Fibroblast of skin of left biceps (primary cell): ENCODE results near the gene TACR1.
"Not testable (repeated sequence)": the region's sequence is repeated elsewhere in the genome, so short reads cannot be mapped to it uniquely, and the experiment has no call there.

Source experiments
- DNase-seq, 2 experiments: peaks; one replicate each; pipeline ENCODE4 v3.0.0-alpha.2; 2013; ENCODE audit warnings: low read depth in 2 of 2

TACR1 gene

GRCh38 chr2:75199428-75200011, at the start of gene TACR1:
Gene TACR1, minus strand, starts transcription at chr2:75199520. Its CDS starts 586 bp downstream, at chr2:75198934.
- DNase-seq: peak; percentile 20 to 31

- DNase-seq: not testable (repeated sequence)
These were observed 49.3 kb upstream of the TACR1 start for GRCh38 chr2:75248581-75248980.

GRCh38 chr2:75246441-75247167, 47.3 kb upstream of the TACR1 start:
- no peak for DNase-seq

GRCh38 chr2:75243219-75243618, 43.9 kb upstream of the TACR1 start:
- no peak for DNase-seq

GRCh38 chr2:75241696-75242095, 42.4 kb upstream of the TACR1 start:
- no peak for DNase-seq

- peak; percentile 45 to 62 for DNase-seq
These were observed 39.5 kb upstream of the TACR1 start for GRCh38 chr2:75238670-75239330.

GRCh38 chr2:75237296-75237695, 38.0 kb upstream of the TACR1 start:
- no peak for DNase-seq

- DNase-seq: no peak
These were observed 34.6 kb upstream of the TACR1 start for GRCh38 chr2:75233965-75234364.

- no peak for DNase-seq
These were observed 27.3 kb upstream of the TACR1 start for GRCh38 chr2:75226617-75227016.

- no peak for DNase-seq
These were observed 26.8 kb upstream of the TACR1 start for GRCh38 chr2:75226099-75226498.

GRCh38 chr2:75224636-75225094, 25.3 kb upstream of the TACR1 start:
- DNase-seq: no peak

GRCh38 chr2:75222527-75222926, 23.2 kb upstream of the TACR1 start:
- DNase-seq: no peak

- peak; percentile 11 to 14 for DNase-seq
These were observed 22.5 kb upstream of the TACR1 start for GRCh38 chr2:75221862-75222261.

GRCh38 chr2:75219213-75219612, 19.9 kb upstream of the TACR1 start:
- not testable (repeated sequence) for DNase-seq

GRCh38 chr2:75211266-75211770, 12.0 kb upstream of the TACR1 start:
- no peak for DNase-seq

GRCh38 chr2:75210409-75210808, 11.1 kb upstream of the TACR1 start:
- DNase-seq: no peak

GRCh38 chr2:75208738-75209137, 9.4 kb upstream of the TACR1 start:
- DNase-seq: no peak

- DNase-seq: no peak
These were observed 5.5 kb upstream of the TACR1 start for GRCh38 chr2:75204833-75205232.

- no peak for DNase-seq
These were observed 3.0 kb upstream of the TACR1 start for GRCh38 chr2:75202359-75202758.

- DNase-seq: no peak
These were observed 1.1 kb upstream of the TACR1 start for GRCh38 chr2:75200140-75201096.

GRCh38 chr2:75195076-75195691, 4.1 kb downstream of the TACR1 start:
- no peak for DNase-seq
